PFSK-1 (cell line): ENCODE results near the gene COMP.

Experiments used
- FOXP2 ChIP-seq: optimal IDR thresholded peaks from 2 replicates; pipeline ENCODE3; 2011; ENCODE audit warnings: borderline replicate concordance, control low read depth, inconsistent platforms; ENCODE audit not compliant: insufficient read depth; ENCODE audit errors: extremely low read length, extremely low read depth
- POLR2AphosphoS5 ChIP-seq: IDR thresholded peaks from 2 replicates; pipeline ENCODE4 v1.6.1; 2012; ENCODE audit warnings: low read depth, mild to moderate bottlenecking, control low read depth, low read length, moderate library complexity
- SIN3A ChIP-seq: IDR thresholded peaks from 2 replicates; pipeline ENCODE4 v1.6.1; 2012; ENCODE audit warnings: mild to moderate bottlenecking, low read length, moderate library complexity, borderline replicate concordance; ENCODE audit not compliant: insufficient read depth
- TAF1 ChIP-seq: IDR thresholded peaks from 2 replicates; pipeline ENCODE4 v1.6.1; 2012; ENCODE audit warnings: low read length, control low read depth, borderline replicate concordance; ENCODE audit not compliant: insufficient read depth
- TF ChIP-seq, protein P1 (sequence below), 2 experiments: IDR thresholded peaks; 2 replicates each; pipeline versions ENCODE4 v1.6.1 to v1.8.0; 2011 to 2012; ENCODE audit warnings: low read depth in 2 of 2, low read length in 2 of 2, control low read depth in 1 of 2, inconsistent platforms in 1 of 2, mild to moderate bottlenecking in 1 of 2, moderate library complexity in 1 of 2; ENCODE audit not compliant: insufficient read depth in 1 of 2

The COMP gene

GRCh38 chr19:18771328-18772242 lies 19.5 kb downstream of the COMP start:
- TF ChIP-seq, protein P1, sequence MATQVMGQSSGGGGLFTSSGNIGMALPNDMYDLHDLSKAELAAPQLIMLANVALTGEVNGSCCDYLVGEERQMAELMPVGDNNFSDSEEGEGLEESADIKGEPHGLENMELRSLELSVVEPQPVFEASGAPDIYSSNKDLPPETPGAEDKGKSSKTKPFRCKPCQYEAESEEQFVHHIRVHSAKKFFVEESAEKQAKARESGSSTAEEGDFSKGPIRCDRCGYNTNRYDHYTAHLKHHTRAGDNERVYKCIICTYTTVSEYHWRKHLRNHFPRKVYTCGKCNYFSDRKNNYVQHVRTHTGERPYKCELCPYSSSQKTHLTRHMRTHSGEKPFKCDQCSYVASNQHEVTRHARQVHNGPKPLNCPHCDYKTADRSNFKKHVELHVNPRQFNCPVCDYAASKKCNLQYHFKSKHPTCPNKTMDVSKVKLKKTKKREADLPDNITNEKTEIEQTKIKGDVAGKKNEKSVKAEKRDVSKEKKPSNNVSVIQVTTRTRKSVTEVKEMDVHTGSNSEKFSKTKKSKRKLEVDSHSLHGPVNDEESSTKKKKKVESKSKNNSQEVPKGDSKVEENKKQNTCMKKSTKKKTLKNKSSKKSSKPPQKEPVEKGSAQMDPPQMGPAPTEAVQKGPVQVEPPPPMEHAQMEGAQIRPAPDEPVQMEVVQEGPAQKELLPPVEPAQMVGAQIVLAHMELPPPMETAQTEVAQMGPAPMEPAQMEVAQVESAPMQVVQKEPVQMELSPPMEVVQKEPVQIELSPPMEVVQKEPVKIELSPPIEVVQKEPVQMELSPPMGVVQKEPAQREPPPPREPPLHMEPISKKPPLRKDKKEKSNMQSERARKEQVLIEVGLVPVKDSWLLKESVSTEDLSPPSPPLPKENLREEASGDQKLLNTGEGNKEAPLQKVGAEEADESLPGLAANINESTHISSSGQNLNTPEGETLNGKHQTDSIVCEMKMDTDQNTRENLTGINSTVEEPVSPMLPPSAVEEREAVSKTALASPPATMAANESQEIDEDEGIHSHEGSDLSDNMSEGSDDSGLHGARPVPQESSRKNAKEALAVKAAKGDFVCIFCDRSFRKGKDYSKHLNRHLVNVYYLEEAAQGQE (IDR thresholded peaks at IDR 0.05; ENCODE audit: insufficient read depth in 1 of 2, low read depth in 2 of 2, low read length in 2 of 2): no peak
- no peak for TF ChIP-seq FOXP2
- no peak for TF ChIP-seq TAF1
- no peak for TF ChIP-seq POLR2AphosphoS5
- no peak for TF ChIP-seq SIN3A

DNA sequence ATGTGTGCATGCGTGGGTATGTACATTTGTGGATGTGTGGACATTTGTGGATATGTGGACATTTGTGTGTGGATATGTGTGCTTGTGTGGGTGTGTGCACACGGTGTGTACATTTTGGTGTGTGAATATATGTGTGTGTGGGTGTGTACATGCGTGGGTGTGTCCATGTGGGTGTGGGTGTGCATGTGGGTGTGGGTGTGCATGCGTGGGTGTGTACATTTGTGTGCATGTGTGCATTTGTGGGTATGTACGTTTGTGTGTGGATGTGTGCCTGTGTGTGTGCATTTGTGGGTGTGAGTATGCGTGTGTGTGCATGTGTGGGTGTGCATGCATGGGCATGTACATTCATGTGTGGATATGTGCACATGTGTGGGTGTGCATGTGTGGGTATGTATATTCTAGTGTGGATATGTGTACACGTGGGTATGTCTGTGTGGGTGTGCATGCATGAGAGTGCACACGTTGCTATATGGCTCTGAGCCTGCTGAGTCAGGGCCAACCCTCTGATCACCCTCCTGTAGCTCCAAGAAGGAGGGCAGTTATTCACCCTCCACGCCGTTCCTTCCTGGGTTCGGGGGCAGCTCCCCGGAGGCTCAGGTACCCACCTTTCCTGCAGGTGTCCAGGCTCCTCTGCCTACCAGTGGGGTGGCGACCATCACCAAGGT lies 20.3 kb downstream of the COMP start:
- TF ChIP-seq SIN3A (no peak), TAF1 (no peak), FOXP2 (no peak), POLR2AphosphoS5 (no peak)
- TF ChIP-seq, protein P1 (IDR thresholded peaks at IDR 0.05; ENCODE audit: insufficient read depth in 1 of 2, low read depth in 2 of 2, low read length in 2 of 2): no peak

GRCh38 chr19:18769989-18770528 lies 21.0 kb downstream of the COMP start:
- TF ChIP-seq TAF1 (no peak), FOXP2 (no peak), POLR2AphosphoS5 (no peak), SIN3A (no peak)
- TF ChIP-seq, protein P1 (IDR thresholded peaks at IDR 0.05; ENCODE audit: insufficient read depth in 1 of 2, low read depth in 2 of 2, low read length in 2 of 2): no peak

- TF ChIP-seq POLR2AphosphoS5: no peak
- TF ChIP-seq, protein P1 (IDR thresholded peaks at IDR 0.05; ENCODE audit: insufficient read depth in 1 of 2, low read depth in 2 of 2, low read length in 2 of 2): no peak
- TF ChIP-seq FOXP2: no peak
- TF ChIP-seq TAF1: no peak
- TF ChIP-seq SIN3A: no peak
Observed at GRCh38 chr19:18768997-18769891, 21.9 kb downstream of the COMP start.
